HEK293 (cell line): ENCODE measurements around the gene DIP2C.

ENCODE experiments used
- BCL11A ChIP-seq: fragments of 450-650 bp; formaldehyde crosslinking; IDR thresholded peaks from 2 replicates; pipeline ENCODE4 v1.5.1; 2016; ENCODE audit warnings: low read depth, missing biosample characterization, missing genetic modification characterization
- ZNF600 ChIP-seq: fragments of 450-650 bp; formaldehyde crosslinking; IDR thresholded peaks from 2 replicates; pipeline ENCODE4 v1.5.1; 2016; ENCODE audit warnings: missing biosample characterization, missing genetic modification characterization
- TF ChIP-seq, protein P1 (sequence below): fragments of 450-650 bp; formaldehyde crosslinking; IDR thresholded peaks from 2 replicates; pipeline ENCODE4 v1.5.1; 2016; ENCODE audit warnings: missing biosample characterization, missing genetic modification characterization
- TF ChIP-seq, protein P2 (sequence below): fragments of 450-650 bp; formaldehyde crosslinking; IDR thresholded peaks from 2 replicates; pipeline ENCODE4 v1.5.1; 2016; ENCODE audit warnings: missing biosample characterization, missing genetic modification characterization

DNA sequence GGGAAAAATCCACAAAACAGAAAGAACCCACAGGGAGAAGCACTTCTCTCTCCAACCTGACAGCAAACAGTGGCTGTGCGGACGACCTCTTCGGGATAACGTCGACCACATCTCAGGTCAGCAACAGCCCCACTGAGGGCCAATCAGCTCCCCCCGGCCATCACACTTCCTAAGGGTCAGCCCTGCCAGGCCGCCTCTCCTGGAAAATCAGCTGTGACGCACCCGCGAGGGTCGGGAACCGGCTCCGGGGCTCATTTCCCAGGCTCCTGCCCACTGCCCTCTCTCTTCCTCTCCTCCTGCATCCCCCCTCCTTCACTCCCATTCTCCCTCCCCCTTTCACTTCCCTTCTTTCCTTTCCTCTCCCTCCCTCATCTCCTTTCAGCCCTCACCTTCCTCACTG, 118.3 kb downstream of the DIP2C start:
- TF ChIP-seq, protein P1, sequence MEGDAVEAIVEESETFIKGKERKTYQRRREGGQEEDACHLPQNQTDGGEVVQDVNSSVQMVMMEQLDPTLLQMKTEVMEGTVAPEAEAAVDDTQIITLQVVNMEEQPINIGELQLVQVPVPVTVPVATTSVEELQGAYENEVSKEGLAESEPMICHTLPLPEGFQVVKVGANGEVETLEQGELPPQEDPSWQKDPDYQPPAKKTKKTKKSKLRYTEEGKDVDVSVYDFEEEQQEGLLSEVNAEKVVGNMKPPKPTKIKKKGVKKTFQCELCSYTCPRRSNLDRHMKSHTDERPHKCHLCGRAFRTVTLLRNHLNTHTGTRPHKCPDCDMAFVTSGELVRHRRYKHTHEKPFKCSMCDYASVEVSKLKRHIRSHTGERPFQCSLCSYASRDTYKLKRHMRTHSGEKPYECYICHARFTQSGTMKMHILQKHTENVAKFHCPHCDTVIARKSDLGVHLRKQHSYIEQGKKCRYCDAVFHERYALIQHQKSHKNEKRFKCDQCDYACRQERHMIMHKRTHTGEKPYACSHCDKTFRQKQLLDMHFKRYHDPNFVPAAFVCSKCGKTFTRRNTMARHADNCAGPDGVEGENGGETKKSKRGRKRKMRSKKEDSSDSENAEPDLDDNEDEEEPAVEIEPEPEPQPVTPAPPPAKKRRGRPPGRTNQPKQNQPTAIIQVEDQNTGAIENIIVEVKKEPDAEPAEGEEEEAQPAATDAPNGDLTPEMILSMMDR (tag by site-specific recombination), result no peak
- TF ChIP-seq ZNF600 (tag by site-specific recombination) (no peak), BCL11A (tag by site-specific recombination) (no peak)
- TF ChIP-seq, protein P2, sequence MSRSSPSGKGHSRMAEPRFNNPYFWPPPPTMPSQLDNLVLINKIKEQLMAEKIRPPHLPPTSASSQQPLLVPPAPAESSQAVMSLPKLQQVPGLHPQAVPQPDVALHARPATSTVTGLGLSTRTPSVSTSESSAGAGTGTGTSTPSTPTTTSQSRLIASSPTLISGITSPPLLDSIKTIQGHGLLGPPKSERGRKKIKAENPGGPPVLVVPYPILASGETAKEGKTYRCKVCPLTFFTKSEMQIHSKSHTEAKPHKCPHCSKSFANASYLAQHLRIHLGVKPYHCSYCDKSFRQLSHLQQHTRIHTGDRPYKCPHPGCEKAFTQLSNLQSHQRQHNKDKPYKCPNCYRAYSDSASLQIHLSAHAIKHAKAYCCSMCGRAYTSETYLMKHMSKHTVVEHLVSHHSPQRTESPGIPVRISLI (tag by site-specific recombination), result no peak
